Ovary (tissue), 3 donors: ENCODE results near the gene SLC5A5.

Experiments used
- POLR2A ChIP-seq: fragments of 450-650 bp; IDR thresholded peaks from one replicate; pipeline ENCODE4 v1.6.1; 2017; ENCODE audit warnings: antibody characterized with exemption, mild to moderate bottlenecking, moderate library complexity
- TF ChIP-seq, protein P1 (sequence below), 3 donors: fragments of 450-650 bp in 2 of 3; fragments of 200-600 bp in 1 of 3; IDR thresholded peaks; one replicate each; pipeline versions ENCODE4 v1.5.1 to v1.8.0; 2016 to 2022; ENCODE audit warnings: antibody characterized with exemption in 3 of 3, mild to moderate bottlenecking in 1 of 3
- donor health status: DM: no; HTN: no; CAD: no.

DNA sequence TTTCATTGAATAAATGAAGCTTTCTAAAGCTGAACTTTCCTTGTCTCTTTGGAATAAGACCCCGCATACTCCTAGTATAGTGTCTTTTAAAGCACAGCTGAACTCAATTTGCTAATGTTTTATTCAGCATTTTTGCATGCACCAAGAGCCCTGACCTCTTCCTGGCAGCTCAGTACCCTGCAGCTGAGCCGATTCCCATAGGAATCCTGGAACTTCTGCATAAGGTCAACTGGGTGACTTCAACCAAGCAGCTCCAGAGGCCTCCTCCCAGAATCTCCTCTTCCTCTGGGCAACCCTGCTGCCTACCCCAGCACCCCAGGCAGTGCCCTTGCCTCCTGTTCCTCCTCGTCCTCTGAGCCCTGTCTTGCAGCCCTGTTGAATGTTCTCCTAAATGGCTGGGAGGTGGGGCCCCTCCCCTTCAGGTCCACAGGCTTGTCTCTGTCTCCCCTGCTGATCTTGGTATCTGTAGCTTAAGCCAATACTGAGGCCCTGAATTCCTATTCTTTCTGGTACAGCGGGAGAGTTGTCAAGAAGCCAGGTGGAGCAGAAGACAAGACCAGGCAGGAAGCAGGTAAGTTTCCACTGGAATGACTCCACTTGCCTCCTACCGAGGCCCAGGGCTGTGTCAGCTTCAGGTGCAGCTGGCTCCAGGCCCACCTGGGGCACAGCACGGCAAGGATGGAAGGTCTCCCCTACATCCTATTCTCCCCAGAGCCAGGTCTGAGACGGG lies 37.4 kb downstream of the SLC5A5 start:
- TF ChIP-seq, protein P1, sequence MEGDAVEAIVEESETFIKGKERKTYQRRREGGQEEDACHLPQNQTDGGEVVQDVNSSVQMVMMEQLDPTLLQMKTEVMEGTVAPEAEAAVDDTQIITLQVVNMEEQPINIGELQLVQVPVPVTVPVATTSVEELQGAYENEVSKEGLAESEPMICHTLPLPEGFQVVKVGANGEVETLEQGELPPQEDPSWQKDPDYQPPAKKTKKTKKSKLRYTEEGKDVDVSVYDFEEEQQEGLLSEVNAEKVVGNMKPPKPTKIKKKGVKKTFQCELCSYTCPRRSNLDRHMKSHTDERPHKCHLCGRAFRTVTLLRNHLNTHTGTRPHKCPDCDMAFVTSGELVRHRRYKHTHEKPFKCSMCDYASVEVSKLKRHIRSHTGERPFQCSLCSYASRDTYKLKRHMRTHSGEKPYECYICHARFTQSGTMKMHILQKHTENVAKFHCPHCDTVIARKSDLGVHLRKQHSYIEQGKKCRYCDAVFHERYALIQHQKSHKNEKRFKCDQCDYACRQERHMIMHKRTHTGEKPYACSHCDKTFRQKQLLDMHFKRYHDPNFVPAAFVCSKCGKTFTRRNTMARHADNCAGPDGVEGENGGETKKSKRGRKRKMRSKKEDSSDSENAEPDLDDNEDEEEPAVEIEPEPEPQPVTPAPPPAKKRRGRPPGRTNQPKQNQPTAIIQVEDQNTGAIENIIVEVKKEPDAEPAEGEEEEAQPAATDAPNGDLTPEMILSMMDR (IDR thresholded peaks at IDR 0.05), result no peak
- no peak for TF ChIP-seq POLR2A
